NCI-H146 (cell line): ENCODE results near the gene NFYC.

Experiments used
- DNase-seq: peaks from one replicate; lab custom pipeline; 2025; lab: John Stamatoyannopoulos, UW

Gene NFYC

GRCh38 chr1:40691538-40692428 is at the start of gene NFYC:
TSS of gene NFYC (plus strand) at chr1:40691704. CDS start at chr1:40738844, 47,140 bp downstream.
- DNase-seq: peak; percentile 98

GRCh38 chr1:40645118-40645680 is 46.3 kb upstream of the NFYC start:
- no peak for DNase-seq

- DNase-seq: no peak
These were observed 45.2 kb upstream of the NFYC start for GRCh38 chr1:40646315-40646714.

GRCh38 chr1:40648200-40648599 is 43.3 kb upstream of the NFYC start:
- no peak for DNase-seq

- DNase-seq: no peak
These were observed 42.4 kb upstream of the NFYC start for GRCh38 chr1:40648928-40649591.

- no peak for DNase-seq
These were observed 41.9 kb upstream of the NFYC start for GRCh38 chr1:40649592-40649930.

- DNase-seq: no peak
These were observed 41.4 kb upstream of the NFYC start for GRCh38 chr1:40650075-40650474.

GRCh38 chr1:40651138-40651857 is 40.2 kb upstream of the NFYC start:
- DNase-seq: no peak

GRCh38 chr1:40652468-40652867 is 39.0 kb upstream of the NFYC start:
- DNase-seq: no peak

- DNase-seq: no peak
These were observed 38.5 kb upstream of the NFYC start for GRCh38 chr1:40652979-40653378.

GRCh38 chr1:40653851-40654537 is 37.5 kb upstream of the NFYC start:
- DNase-seq: peak; percentile 23

- no peak for DNase-seq
These were observed 34.5 kb upstream of the NFYC start for GRCh38 chr1:40657046-40657445.

- DNase-seq: no peak
These were observed 32.5 kb upstream of the NFYC start for GRCh38 chr1:40658751-40659648.

GRCh38 chr1:40659649-40659947 is 31.9 kb upstream of the NFYC start:
- no peak for DNase-seq

GRCh38 chr1:40661678-40662077 is 29.8 kb upstream of the NFYC start:
- no peak for DNase-seq

- DNase-seq: no peak
These were observed 29.4 kb upstream of the NFYC start for GRCh38 chr1:40662151-40662550.

GRCh38 chr1:40662864-40663263 is 28.6 kb upstream of the NFYC start:
- DNase-seq: no peak

GRCh38 chr1:40663324-40664166 is 28.0 kb upstream of the NFYC start:
- DNase-seq: no peak

- no peak for DNase-seq
These were observed 27.4 kb upstream of the NFYC start for GRCh38 chr1:40664167-40664537.

- no peak for DNase-seq
These were observed 26.7 kb upstream of the NFYC start for GRCh38 chr1:40664791-40665190.
